ENCODE results near the gene SERHL2. TPM values are rescaled to one million over a fixed set of nuclear protein-coding genes. Genes with fewer than 3 reads are reported as not detected.
"Not testable (repeated sequence)": the region's sequence is repeated elsewhere in the genome, so short reads cannot be mapped to it uniquely, and the experiment has no call there.

Gene SERHL2
- total and polyA plus RNA-seq, 2 donors: 1.2 to 2.4 TPM

DNA sequence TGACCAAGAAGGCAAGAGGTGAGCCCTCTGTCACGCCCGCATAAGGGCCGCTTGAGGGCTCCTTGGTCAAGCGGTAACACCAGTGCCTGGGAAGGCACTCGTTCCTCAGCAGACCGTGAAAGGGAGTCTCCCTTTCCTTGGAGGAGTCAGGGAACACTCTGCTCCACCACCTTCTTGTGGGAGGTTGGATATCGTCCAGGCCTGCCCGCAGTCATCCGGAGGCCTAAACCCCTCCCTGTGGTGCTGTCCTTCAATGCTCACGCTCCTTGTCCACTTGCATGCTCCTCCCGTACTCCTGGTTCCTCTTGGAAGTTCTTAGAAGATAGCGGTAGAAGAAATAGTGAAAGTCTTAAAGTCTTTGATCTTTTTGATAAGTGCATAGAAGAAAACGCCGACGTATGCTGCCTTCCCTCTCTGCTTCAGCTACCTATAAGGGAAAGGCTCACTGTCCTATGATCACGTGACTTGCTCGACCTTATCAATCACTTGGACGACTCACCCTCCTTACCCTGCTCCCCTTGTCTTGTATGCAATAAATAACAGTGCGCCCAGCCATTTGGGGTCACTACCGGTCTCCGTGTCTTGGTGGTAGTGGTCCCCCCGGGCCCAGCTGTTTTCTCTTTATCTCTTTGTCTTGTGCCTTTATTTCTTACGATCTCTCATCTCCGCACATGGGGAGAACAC lies 22.2 kb upstream of the SERHL2 start:
- not testable (repeated sequence) for H3K9me3 ChIP-seq (ENCODE audit: control insufficient read depth in 2 of 2, insufficient read depth in 1 of 2, low read length in 1 of 2); DNase-seq (ENCODE audit: low read depth in 6 of 9, low spot score in 9 of 9); H3K27ac ChIP-seq (ENCODE audit: low read depth in 1 of 2, low read length in 1 of 2); H3K36me3 ChIP-seq (ENCODE audit: control insufficient read depth in 2 of 2, insufficient read depth in 2 of 2, low read length in 1 of 2); H3K4me3 ChIP-seq (ENCODE audit: low read length in 2 of 2); H3K4me1 ChIP-seq (ENCODE audit: control insufficient read depth in 2 of 2, insufficient read depth in 2 of 2, low read length in 2 of 2); H3K27me3 ChIP-seq (ENCODE audit: control insufficient read depth in 2 of 2, insufficient read depth in 1 of 2, low read length in 1 of 2)
- WGBS: 94% methylated on average over 24 of the region's 24 CpGs

- 78% methylated on average over 8 of the region's 8 CpGs for WGBS
Measured at GRCh38 chr22:42533638-42533977, 20.1 kb upstream of the SERHL2 start.

DNA sequence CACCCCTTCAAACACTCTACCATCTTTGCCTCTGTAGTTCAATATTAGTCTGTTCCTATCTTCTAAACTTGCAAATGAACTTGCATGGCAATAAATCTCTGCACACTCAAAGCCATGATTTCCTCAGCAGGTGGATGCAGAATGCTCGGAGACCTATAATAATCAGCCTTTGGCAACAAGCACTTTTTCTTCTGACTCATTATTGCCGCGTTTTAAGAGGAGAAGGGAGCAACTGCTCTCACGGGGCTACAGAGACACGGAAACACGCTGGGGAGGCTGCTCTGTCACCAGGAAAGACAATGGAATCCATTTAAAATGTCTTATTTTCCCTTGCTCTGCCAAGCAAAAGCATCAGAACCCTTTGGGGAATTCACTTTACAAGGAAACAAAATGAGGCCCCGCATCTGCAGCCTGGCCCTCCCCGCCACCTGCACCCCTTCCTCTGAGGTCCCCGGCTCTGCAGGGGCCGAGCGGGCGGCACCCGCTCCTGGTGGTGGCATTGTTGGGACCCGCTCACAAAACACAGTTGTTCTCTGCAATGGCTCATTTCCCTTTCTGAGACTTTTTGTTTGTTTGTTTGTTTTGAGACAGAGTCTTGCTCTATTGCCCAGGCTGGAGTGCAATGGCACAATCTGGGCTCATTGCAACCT lies 18.5 kb upstream of the SERHL2 start:
- not testable (repeated sequence) for H3K27ac ChIP-seq (ENCODE audit: low read depth in 1 of 2, low read length in 1 of 2); H3K4me3 ChIP-seq (ENCODE audit: low read length in 2 of 2); H3K27me3 ChIP-seq (ENCODE audit: control insufficient read depth in 2 of 2, insufficient read depth in 1 of 2, low read length in 1 of 2); DNase-seq (ENCODE audit: low read depth in 6 of 9, low spot score in 9 of 9); H3K9me3 ChIP-seq (ENCODE audit: control insufficient read depth in 2 of 2, insufficient read depth in 1 of 2, low read length in 1 of 2); H3K36me3 ChIP-seq (ENCODE audit: control insufficient read depth in 2 of 2, insufficient read depth in 2 of 2, low read length in 1 of 2)
- peaks cover 2 to 14% of the 10 kb centered on the region in 2 donors for H3K4me1 ChIP-seq (ENCODE audit: control insufficient read depth in 2 of 2, insufficient read depth in 2 of 2, low read length in 2 of 2)
- over 99% methylated on average over 4 of the region's 14 CpGs for WGBS

More at GRCh38 chr22:42533638-42533977, 20.1 kb upstream of the SERHL2 start:
- Histone ChIP-seq H3K27me3 (ENCODE audit: control insufficient read depth in 2 of 2, insufficient read depth in 1 of 2, low read length in 1 of 2) (no peaks in the 10 kb centered on the region), H3K9me3 (ENCODE audit: control insufficient read depth in 2 of 2, insufficient read depth in 1 of 2, low read length in 1 of 2) (no peaks in the 10 kb centered on the region), H3K27ac (ENCODE audit: low read depth in 1 of 2, low read length in 1 of 2) (peak overlapping the region in 1 of 2 donors; percentile 68), H3K36me3 (ENCODE audit: control insufficient read depth in 2 of 2, insufficient read depth in 2 of 2, low read length in 1 of 2) (no peaks in the 10 kb centered on the region), H3K4me3 (ENCODE audit: low read length in 2 of 2) (no peak overlapping the region), H3K4me1 (ENCODE audit: control insufficient read depth in 2 of 2, insufficient read depth in 2 of 2, low read length in 2 of 2) (peaks cover 2 to 14% of the 10 kb centered on the region in 2 donors)
- DNase-seq (ENCODE audit: low read depth in 6 of 9, low spot score in 9 of 9): peak in 1 of 9 donors; percentile 41

GRCh38 chr22:42536166-42536565 lies 17.6 kb upstream of the SERHL2 start:
- Histone ChIP-seq H3K4me3 (ENCODE audit: low read length in 2 of 2) (no peak overlapping the region), H3K36me3 (ENCODE audit: control insufficient read depth in 2 of 2, insufficient read depth in 2 of 2, low read length in 1 of 2) (no peaks in the 10 kb centered on the region), H3K27ac (ENCODE audit: low read depth in 1 of 2, low read length in 1 of 2) (no peak overlapping the region), H3K9me3 (ENCODE audit: control insufficient read depth in 2 of 2, insufficient read depth in 1 of 2, low read length in 1 of 2) (no peaks in the 10 kb centered on the region), H3K27me3 (ENCODE audit: control insufficient read depth in 2 of 2, insufficient read depth in 1 of 2, low read length in 1 of 2) (no peaks in the 10 kb centered on the region), H3K4me1 (ENCODE audit: control insufficient read depth in 2 of 2, insufficient read depth in 2 of 2, low read length in 2 of 2) (peaks cover 2 to 14% of the 10 kb centered on the region in 2 donors)
- DNase-seq (ENCODE audit: low read depth in 6 of 9, low spot score in 9 of 9): no peak
- WGBS: 97% methylated on average over 7 of the region's 7 CpGs

- WGBS: 99% methylated on average over 18 of the region's 18 CpGs
Measured at GRCh38 chr22:42536634-42537033, 17.1 kb upstream of the SERHL2 start.

GRCh38 chr22:42537199-42537831 lies 16.4 kb upstream of the SERHL2 start:
- H3K27me3 ChIP-seq (ENCODE audit: control insufficient read depth in 2 of 2, insufficient read depth in 1 of 2, low read length in 1 of 2); H3K36me3 ChIP-seq (ENCODE audit: control insufficient read depth in 2 of 2, insufficient read depth in 2 of 2, low read length in 1 of 2); H3K4me3 ChIP-seq (ENCODE audit: low read length in 2 of 2); H3K9me3 ChIP-seq (ENCODE audit: control insufficient read depth in 2 of 2, insufficient read depth in 1 of 2, low read length in 1 of 2): not testable (repeated sequence)
- WGBS: 71% methylated on average over 13 of the region's 14 CpGs
- Histone ChIP-seq H3K27ac (ENCODE audit: low read depth in 1 of 2, low read length in 1 of 2) (peak overlapping the region in 1 of 2 donors; percentile 37), H3K4me1 (ENCODE audit: control insufficient read depth in 2 of 2, insufficient read depth in 2 of 2, low read length in 2 of 2) (peaks cover 2 to 14% of the 10 kb centered on the region in 2 donors)
- DNase-seq (ENCODE audit: low read depth in 6 of 9, low spot score in 9 of 9): peak in 1 of 9 donors; percentile 27

More at GRCh38 chr22:42536634-42537033, 17.1 kb upstream of the SERHL2 start:
- Histone ChIP-seq H3K4me1 (ENCODE audit: control insufficient read depth in 2 of 2, insufficient read depth in 2 of 2, low read length in 2 of 2) (peaks cover 2 to 14% of the 10 kb centered on the region in 2 donors), H3K27ac (ENCODE audit: low read depth in 1 of 2, low read length in 1 of 2) (peak overlapping the region in 1 of 2 donors; percentile 42)
- not testable (repeated sequence) for DNase-seq (ENCODE audit: low read depth in 6 of 9, low spot score in 9 of 9); H3K4me3 ChIP-seq (ENCODE audit: low read length in 2 of 2); H3K9me3 ChIP-seq (ENCODE audit: control insufficient read depth in 2 of 2, insufficient read depth in 1 of 2, low read length in 1 of 2); H3K36me3 ChIP-seq (ENCODE audit: control insufficient read depth in 2 of 2, insufficient read depth in 2 of 2, low read length in 1 of 2); H3K27me3 ChIP-seq (ENCODE audit: control insufficient read depth in 2 of 2, insufficient read depth in 1 of 2, low read length in 1 of 2)

DNA sequence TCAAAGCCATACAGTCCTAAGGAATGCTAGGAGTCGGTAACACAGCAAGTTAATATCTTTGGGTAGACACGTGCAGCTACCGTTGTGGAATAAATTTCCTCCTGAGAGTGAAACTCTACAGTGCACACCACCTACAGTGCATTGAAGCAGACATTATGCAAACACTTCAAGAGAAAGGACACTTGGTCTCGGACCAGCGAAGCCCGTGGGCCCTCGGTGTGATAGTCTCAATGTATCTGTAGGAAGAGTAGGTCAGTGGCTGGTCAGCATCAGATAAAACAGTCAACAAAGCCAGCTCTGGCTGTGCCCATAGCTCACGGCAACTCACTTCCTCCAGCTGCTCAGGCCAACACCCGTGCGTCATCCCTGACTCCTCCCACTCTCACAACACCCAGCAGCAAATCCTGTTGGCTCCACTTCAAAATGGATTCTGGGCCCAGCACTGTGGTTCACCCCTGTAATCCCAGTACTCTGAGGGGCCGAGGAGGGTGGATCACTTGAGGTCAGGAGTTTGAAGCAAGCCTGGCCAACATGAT lies 14.5 kb upstream of the SERHL2 start:
- 82% methylated on average over 10 of the region's 11 CpGs for WGBS
- H3K4me3 ChIP-seq (ENCODE audit: low read length in 2 of 2); H3K4me1 ChIP-seq (ENCODE audit: control insufficient read depth in 2 of 2, insufficient read depth in 2 of 2, low read length in 2 of 2); H3K27ac ChIP-seq (ENCODE audit: low read depth in 1 of 2, low read length in 1 of 2); H3K36me3 ChIP-seq (ENCODE audit: control insufficient read depth in 2 of 2, insufficient read depth in 2 of 2, low read length in 1 of 2); DNase-seq (ENCODE audit: low read depth in 6 of 9, low spot score in 9 of 9); H3K9me3 ChIP-seq (ENCODE audit: control insufficient read depth in 2 of 2, insufficient read depth in 1 of 2, low read length in 1 of 2); H3K27me3 ChIP-seq (ENCODE audit: control insufficient read depth in 2 of 2, insufficient read depth in 1 of 2, low read length in 1 of 2): not testable (repeated sequence)

GRCh38 chr22:42544686-42545085 lies 9.1 kb upstream of the SERHL2 start:
- Histone ChIP-seq H3K4me3 (ENCODE audit: low read length in 2 of 2) (no peak overlapping the region), H3K27ac (ENCODE audit: low read depth in 1 of 2, low read length in 1 of 2) (no peak overlapping the region), H3K36me3 (ENCODE audit: control insufficient read depth in 2 of 2, insufficient read depth in 2 of 2, low read length in 1 of 2) (no peaks in the 10 kb centered on the region), H3K9me3 (ENCODE audit: control insufficient read depth in 2 of 2, insufficient read depth in 1 of 2, low read length in 1 of 2) (no peaks in the 10 kb centered on the region), H3K4me1 (ENCODE audit: control insufficient read depth in 2 of 2, insufficient read depth in 2 of 2, low read length in 2 of 2) (no peaks in the 10 kb centered on the region), H3K27me3 (ENCODE audit: control insufficient read depth in 2 of 2, insufficient read depth in 1 of 2, low read length in 1 of 2) (no peaks in the 10 kb centered on the region)
- WGBS: 79% methylated on average over 2 of the region's 2 CpGs
- DNase-seq (ENCODE audit: low read depth in 6 of 9, low spot score in 9 of 9): no peak

DNA sequence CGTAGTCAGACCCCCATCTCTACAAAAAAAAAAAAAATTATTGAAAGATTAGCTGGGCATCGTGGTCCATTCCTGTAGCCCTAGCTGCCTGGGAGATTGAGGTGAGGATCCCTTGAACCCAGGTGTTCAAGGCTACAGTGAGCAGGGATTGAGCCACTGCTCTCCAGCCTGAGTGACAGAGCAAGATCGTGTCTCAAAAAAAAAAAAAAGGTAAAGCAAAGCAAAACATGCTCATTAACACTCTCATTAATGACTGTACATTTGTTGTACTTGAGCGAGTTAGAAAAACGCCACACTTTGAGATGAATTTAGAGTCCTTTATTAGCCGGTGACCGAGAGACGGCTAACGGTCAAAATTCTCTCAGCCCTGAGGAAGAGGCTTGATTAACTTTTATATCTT lies 6.2 kb upstream of the SERHL2 start:
- no peaks in the 10 kb centered on the region for H3K36me3 ChIP-seq (ENCODE audit: control insufficient read depth in 2 of 2, insufficient read depth in 2 of 2, low read length in 1 of 2)
- DNase-seq (ENCODE audit: low read depth in 6 of 9, low spot score in 9 of 9): no peak
- 89% methylated on average over 9 of the region's 9 CpGs for WGBS
- H3K4me1 ChIP-seq (ENCODE audit: control insufficient read depth in 2 of 2, insufficient read depth in 2 of 2, low read length in 2 of 2): no peaks in the 10 kb centered on the region
- no peak overlapping the region for H3K27ac ChIP-seq (ENCODE audit: low read depth in 1 of 2, low read length in 1 of 2)
- peaks cover 0 to 5% of the 10 kb centered on the region in 2 donors for H3K9me3 ChIP-seq (ENCODE audit: control insufficient read depth in 2 of 2, insufficient read depth in 1 of 2, low read length in 1 of 2)
- H3K27me3 ChIP-seq (ENCODE audit: control insufficient read depth in 2 of 2, insufficient read depth in 1 of 2, low read length in 1 of 2): no peaks in the 10 kb centered on the region
- H3K4me3 ChIP-seq (ENCODE audit: low read length in 2 of 2): no peak overlapping the region
